Naive thymus-derived CD4-positive, alpha-beta T cell (primary cell): ENCODE results near the gene PCBP3. TPM values are rescaled to one million over a fixed set of nuclear protein-coding genes. Genes with fewer than 3 reads are reported as not detected.
A peak's percentile ranks its signal among the peaks of the same experiment; 100 is the strongest.

Experiments
- ATAC-seq: fragments of 150-1000 bp; cut with Tn5 transposase; 2 replicates; pipeline ENCODE4 v1.10.0; 2021; ENCODE audit warnings: mild to moderate bottlenecking, moderate library complexity
- CTCF ChIA-PET: fragments of 350-600 bp; sonication (Branson Sonifier 250); formaldehyde crosslinking; loops from one replicate; lab custom pipeline; 2021; ENCODE audit warnings: antibody characterized with exemption; lab: Charles Lee
- POLR2A ChIA-PET: fragments of 350-600 bp; sonication (Branson Sonifier 250); formaldehyde crosslinking; loops from one replicate; lab custom pipeline; 2021; ENCODE audit warnings: antibody characterized with exemption, inconsistent platforms; lab: Charles Lee
- DNase-seq, 9 donors: peaks; one replicate each; pipeline versions ENCODE4 v3.0.0 to v3.0.0-alpha.2; 2020 to 2022; ENCODE audit warnings: mixed read lengths in 1 of 9
- H3K27ac ChIP-seq: one replicate; pipeline ENCODE4 v1.7.0; 2013; ENCODE audit warnings: mild to moderate bottlenecking, low read depth, low read length, moderate library complexity
- H3K27me3 ChIP-seq, 2 donors: one replicate each; pipeline ENCODE4 v1.7.0; 2013; ENCODE audit warnings: low read length in 2 of 2, mild to moderate bottlenecking in 2 of 2, moderate library complexity in 2 of 2; ENCODE audit not compliant: control insufficient read depth in 2 of 2, insufficient read depth in 2 of 2
- H3K36me3 ChIP-seq, 3 experiments: 1 replicate in 2 of 3; 2 replicates in 1 of 3; pipeline ENCODE4 v1.7.0; 2013; ENCODE audit warnings: low read length in 3 of 3, mild to moderate bottlenecking in 3 of 3, moderate library complexity in 1 of 3; ENCODE audit not compliant: insufficient read depth in 3 of 3, control insufficient read depth in 2 of 3
- H3K4me1 ChIP-seq, 2 donors: one replicate each; pipeline ENCODE4 v1.7.0; 2013; ENCODE audit warnings: low read length in 2 of 2, mild to moderate bottlenecking in 2 of 2, moderate library complexity in 1 of 2; ENCODE audit not compliant: control insufficient read depth in 2 of 2, insufficient read depth in 2 of 2
- H3K4me3 ChIP-seq: 2 replicates; pipeline ENCODE4 v1.7.0; 2013; ENCODE audit warnings: mild to moderate bottlenecking, low read length
- H3K9me3 ChIP-seq, 3 experiments: 1 replicate in 2 of 3; 2 replicates in 1 of 3; pipeline ENCODE4 v1.7.0; 2013; ENCODE audit warnings: low read length in 3 of 3; ENCODE audit not compliant: control insufficient read depth in 2 of 3
- H3K27ac Mint-ChIP-seq, 9 donors: one replicate each; pipeline ENCODE4 v1.8.0; 2020 to 2022; ENCODE audit warnings: mixed read lengths in 9 of 9, mild to moderate bottlenecking in 8 of 9, moderate library complexity in 5 of 9, inconsistent platforms in 2 of 9
- H3K27me3 Mint-ChIP-seq, 5 donors: one replicate each; pipeline ENCODE4 v1.8.0; 2021 to 2022; ENCODE audit warnings: mixed read lengths in 5 of 5, mild to moderate bottlenecking in 1 of 5
- H3K36me3 Mint-ChIP-seq, 5 donors: one replicate each; pipeline ENCODE4 v1.8.0; 2020 to 2022; ENCODE audit warnings: mixed read lengths in 5 of 5, mild to moderate bottlenecking in 3 of 5, inconsistent platforms in 1 of 5
- H3K4me1 Mint-ChIP-seq, 7 donors: one replicate each; pipeline ENCODE4 v1.8.0; 2020 to 2022; ENCODE audit warnings: mixed read lengths in 7 of 7, mild to moderate bottlenecking in 3 of 7, inconsistent platforms in 1 of 7
- H3K4me3 Mint-ChIP-seq, 10 donors: one replicate each; pipeline ENCODE4 v1.8.0; 2020 to 2022; ENCODE audit warnings: mild to moderate bottlenecking in 10 of 10, mixed read lengths in 10 of 10, moderate library complexity in 6 of 10, inconsistent platforms in 2 of 10
- H3K9me3 Mint-ChIP-seq, 11 donors: one replicate each; pipeline ENCODE4 v1.8.0; 2020 to 2022; ENCODE audit warnings: mixed read lengths in 11 of 11, mild to moderate bottlenecking in 4 of 11, inconsistent platforms in 1 of 11, moderate library complexity in 1 of 11
- intact Hi-C, 2 donors: fragments of 100-400 bp; cut with micrococcal nuclease; formaldehyde crosslinking; loops; one replicate each; pipeline ENCODE4 v1.15.1; 2023
- polyA plus RNA-seq, 2 donors: library from polyadenylated mRNA; unstranded; fragments of 300-500 nt; fragmentation: Illumina TruSeq; gene quantifications; one replicate each; pipeline ENCODE4 v1.2.3, GENCODE V29; 2021
- total RNA-seq, 6 experiments: library from RNA in 5 of 6; stranded (reverse) in 5 of 6; gene quantifications; 1 replicate in 5 of 6; 2 replicates in 1 of 6; pipeline ENCODE4 v1.2.3 and lab custom pipeline; 2021 to 2026

PCBP3 gene
- total and polyA plus RNA-seq, 7 experiments from 2014 or later: 1.2 to 5.2 (median 1.6) TPM

- H3K27ac ChIP-seq: no peak overlapping the region
- intact Hi-C loops: loop anchor here in 1 of 2 donors (10.0 kb wide), 1 partner anchor 387 kb away; no protein-coding TSS in a partner anchor
- H3K4me3 ChIP-seq: no peak overlapping the region
- peaks cover 0 to 13% of the 10 kb centered on the region in 2 donors for H3K4me1 ChIP-seq
- Mint-ChIP-seq H3K4me3 (peak overlapping the region in 1 of 10 donors; percentile 64), H3K4me1 (peaks cover under 1 to 34% (median 18%) of the 10 kb centered on the region in 7 donors), H3K27me3 (no peaks in the 10 kb centered on the region), H3K27ac (peak overlapping the region in 4 of 9 donors; percentile 31 to 83 (median 64)), H3K36me3 (no peaks in the 10 kb centered on the region), H3K9me3 (no peaks in the 10 kb centered on the region)
- DNase-seq (no peak), ATAC-seq (no peak)
- POLR2A ChIA-PET: no interaction called here
- H3K9me3 ChIP-seq: no peaks in the 10 kb centered on the region
- no peaks in the 10 kb centered on the region for H3K36me3 ChIP-seq
- no peaks in the 10 kb centered on the region for H3K27me3 ChIP-seq
- CTCF ChIA-PET: interaction anchor here (1.0 to 1.3 kb wide), 4 partner anchors 9 to 701 kb away, joined by 3 to 4 read pairs (median 3); no protein-coding TSS in a partner anchor
These were observed 178.5 kb downstream of the PCBP3 start for GRCh38 chr21:45821998-45822397.

- Mint-ChIP-seq H3K27ac (no peak overlapping the region), H3K27me3 (no peaks in the 10 kb centered on the region), H3K4me1 (peaks cover 6 to 37% (median 23%) of the 10 kb centered on the region in 7 donors), H3K36me3 (no peaks in the 10 kb centered on the region), H3K9me3 (no peaks in the 10 kb centered on the region), H3K4me3 (no peak overlapping the region)
- no peaks in the 10 kb centered on the region for H3K36me3 ChIP-seq
- ATAC-seq (no peak), DNase-seq (no peak)
- intact Hi-C loops: loop anchor here in 1 of 2 donors (10.0 kb wide), 1 partner anchor 388 kb away; no protein-coding TSS in a partner anchor
- POLR2A ChIA-PET: no interaction called here
- H3K4me3 ChIP-seq: no peak overlapping the region
- H3K4me1 ChIP-seq: peaks cover 0 to 16% of the 10 kb centered on the region in 2 donors
- H3K27me3 ChIP-seq: no peaks in the 10 kb centered on the region
- no peaks in the 10 kb centered on the region for H3K9me3 ChIP-seq
- no peak overlapping the region for H3K27ac ChIP-seq
- CTCF ChIA-PET: interaction anchor here (1.0 to 1.2 kb wide), 3 partner anchors 100 to 701 kb away, joined by 3 to 4 read pairs (median 3); no protein-coding TSS in a partner anchor
These were observed 179.0 kb downstream of the PCBP3 start for GRCh38 chr21:45822429-45823099.

- Histone ChIP-seq H3K27ac (no peak overlapping the region), H3K4me3 (no peak overlapping the region), H3K36me3 (no peaks in the 10 kb centered on the region), H3K4me1 (peaks cover 0 to 22% of the 10 kb centered on the region in 2 donors), H3K9me3 (no peaks in the 10 kb centered on the region), H3K27me3 (no peaks in the 10 kb centered on the region)
- ChIA-PET CTCF (interaction anchor here (1.1 kb wide), 1 partner anchor 99 kb away, joined by 7 read pairs; no protein-coding TSS in a partner anchor), POLR2A (no interaction called here)
- Mint-ChIP-seq H3K9me3 (no peaks in the 10 kb centered on the region), H3K27ac (peak overlapping the region in 2 of 9 donors; percentile 25 to 41), H3K4me1 (peaks cover 10 to 42% (median 30%) of the 10 kb centered on the region in 7 donors), H3K36me3 (no peaks in the 10 kb centered on the region), H3K27me3 (no peaks in the 10 kb centered on the region), H3K4me3 (no peak overlapping the region)
- ATAC-seq: no peak
- DNase-seq: no peak
- intact Hi-C loops: loop anchor here in 1 of 2 donors (10.0 kb wide), 1 partner anchor 388 kb away; no protein-coding TSS in a partner anchor
These were observed 179.7 kb downstream of the PCBP3 start for GRCh38 chr21:45823100-45823681.

- H3K27me3 Mint-ChIP-seq: no peaks in the 10 kb centered on the region
- DNase-seq (no peak), ATAC-seq (no peak)
- Histone ChIP-seq H3K9me3 (no peaks in the 10 kb centered on the region), H3K36me3 (no peaks in the 10 kb centered on the region), H3K4me1 (peaks cover 0 to 23% of the 10 kb centered on the region in 2 donors), H3K27ac (no peak overlapping the region), H3K27me3 (no peaks in the 10 kb centered on the region), H3K4me3 (no peak overlapping the region)
- peaks cover 10 to 30% (median 20%) of the 10 kb centered on the region in 7 donors for H3K4me1 Mint-ChIP-seq
- intact Hi-C loops: loop anchor here in 1 of 2 donors (10.0 kb wide), 1 partner anchor 390 kb away; no protein-coding TSS in a partner anchor
- POLR2A ChIA-PET: no interaction called here
- no peak overlapping the region for H3K4me3 Mint-ChIP-seq
- H3K27ac Mint-ChIP-seq: peak overlapping the region in 3 of 9 donors; percentile 28 to 63 (median 28)
- no peaks in the 10 kb centered on the region for H3K9me3 Mint-ChIP-seq
- CTCF ChIA-PET: interaction anchor here (0.6 to 0.7 kb wide), 2 partner anchors 13 to 232 kb away, joined by 3 read pairs; no protein-coding TSS in a partner anchor
- H3K36me3 Mint-ChIP-seq: no peaks in the 10 kb centered on the region
These were observed 181.2 kb downstream of the PCBP3 start for GRCh38 chr21:45824546-45825215.

- H3K36me3 ChIP-seq: no peaks in the 10 kb centered on the region
- ChIA-PET CTCF (interaction anchor here (0.7 kb wide), 1 partner anchor 233 kb away, joined by 3 read pairs; no protein-coding TSS in a partner anchor), POLR2A (no interaction called here)
- H3K27ac Mint-ChIP-seq: peak overlapping the region in 3 of 9 donors; percentile 32 to 71 (median 63)
- H3K27me3 ChIP-seq: no peaks in the 10 kb centered on the region
- H3K27me3 Mint-ChIP-seq: no peaks in the 10 kb centered on the region
- no peak overlapping the region for H3K4me3 Mint-ChIP-seq
- intact Hi-C loops: loop anchor here in 1 of 2 donors (10.0 kb wide), 1 partner anchor 390 kb away; no protein-coding TSS in a partner anchor
- DNase-seq: no peak
- peaks cover 0 to 22% of the 10 kb centered on the region in 2 donors for H3K4me1 ChIP-seq
- no peak overlapping the region for H3K27ac ChIP-seq
- H3K9me3 ChIP-seq: no peaks in the 10 kb centered on the region
- peaks cover 10 to 29% (median 19%) of the 10 kb centered on the region in 7 donors for H3K4me1 Mint-ChIP-seq
- H3K4me3 ChIP-seq: no peak overlapping the region
- ATAC-seq: no peak
- no peaks in the 10 kb centered on the region for H3K36me3 Mint-ChIP-seq
- H3K9me3 Mint-ChIP-seq: no peaks in the 10 kb centered on the region
These were observed 181.7 kb downstream of the PCBP3 start for GRCh38 chr21:45825219-45825618.

- no peaks in the 10 kb centered on the region for H3K27me3 ChIP-seq
- H3K9me3 ChIP-seq: no peaks in the 10 kb centered on the region
- ATAC-seq (no peak), DNase-seq (no peak)
- ChIA-PET CTCF (no interaction called here), POLR2A (no interaction called here)
- H3K9me3 Mint-ChIP-seq: peaks cover 0 to under 1% (median 0%) of the 10 kb centered on the region in 11 donors
- H3K27ac Mint-ChIP-seq: peak overlapping the region in 8 of 9 donors; percentile 52 to 96 (median 83)
- H3K27me3 Mint-ChIP-seq: no peaks in the 10 kb centered on the region
- H3K4me3 Mint-ChIP-seq: peak overlapping the region in 9 of 10 donors; percentile 63 to 80 (median 72)
- H3K4me3 ChIP-seq: no peak overlapping the region
- H3K4me1 Mint-ChIP-seq: peaks cover 7 to 18% (median 13%) of the 10 kb centered on the region in 7 donors
- H3K36me3 Mint-ChIP-seq: no peaks in the 10 kb centered on the region
- intact Hi-C loops: loop anchor here in 1 of 2 donors (10.0 kb wide), 1 partner anchor 392 kb away; no protein-coding TSS in a partner anchor
- H3K27ac ChIP-seq: no peak overlapping the region
- H3K36me3 ChIP-seq: no peaks in the 10 kb centered on the region
- peaks cover 0 to 14% of the 10 kb centered on the region in 2 donors for H3K4me1 ChIP-seq
These were observed 183.3 kb downstream of the PCBP3 start for GRCh38 chr21:45826676-45827301.
